NB4 (cell line): ENCODE measurements around the gene LRRC8C.

Experiments
- DNase-seq: peaks from one replicate; pipeline ENCODE4 v3.0.0; 2010; ENCODE audit warnings: low read depth
- H3K4me3 ChIP-seq: one replicate; pipeline ENCODE4 v1.5.1; 2011; ENCODE audit warnings: mild to moderate bottlenecking, low read depth, low read length, moderate library complexity
- MYC ChIP-seq: IDR thresholded peaks from 2 replicates; pipeline ENCODE4 v1.6.1; 2011; ENCODE audit warnings: low read depth, low read length
- POLR2A ChIP-seq: IDR thresholded peaks from 2 replicates; pipeline ENCODE4 v1.6.1; 2011; ENCODE audit warnings: mild to moderate bottlenecking; ENCODE audit not compliant: insufficient read length; ENCODE audit errors: extremely low read depth
- TF ChIP-seq, protein P1 (sequence below): IDR thresholded peaks from 2 replicates; pipeline ENCODE4 v1.6.1; 2011; ENCODE audit warnings: low read depth, low read length
- TF ChIP-seq, protein P2 (sequence below): IDR thresholded peaks from one replicate; pipeline ENCODE4 v1.5.1; 2012; ENCODE audit warnings: low read depth, low read length

LRRC8C gene

DNA sequence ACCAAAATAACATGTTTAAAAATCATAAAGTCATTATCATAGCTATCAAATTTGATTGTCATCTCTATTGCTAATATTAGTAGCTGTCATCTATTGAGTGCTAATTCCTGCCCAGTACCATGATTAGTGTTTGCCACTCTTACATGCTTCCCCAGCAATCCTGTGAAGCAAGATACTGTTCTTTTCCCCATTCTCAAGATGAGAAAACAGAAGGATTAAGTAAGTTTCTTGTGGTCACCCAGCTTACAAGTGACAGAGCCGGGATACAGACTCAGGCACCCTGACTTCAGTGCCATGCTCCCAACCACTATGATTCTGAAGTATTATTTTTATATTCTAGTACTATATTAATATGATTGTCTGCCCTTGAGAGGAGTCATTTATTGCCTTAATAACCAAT lies 36.5 kb downstream of the LRRC8C start:
- TF ChIP-seq POLR2A (no peak), MYC (no peak)
- TF ChIP-seq, protein P1, sequence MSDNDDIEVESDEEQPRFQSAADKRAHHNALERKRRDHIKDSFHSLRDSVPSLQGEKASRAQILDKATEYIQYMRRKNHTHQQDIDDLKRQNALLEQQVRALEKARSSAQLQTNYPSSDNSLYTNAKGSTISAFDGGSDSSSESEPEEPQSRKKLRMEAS = no peak
- TF ChIP-seq, protein P2, sequence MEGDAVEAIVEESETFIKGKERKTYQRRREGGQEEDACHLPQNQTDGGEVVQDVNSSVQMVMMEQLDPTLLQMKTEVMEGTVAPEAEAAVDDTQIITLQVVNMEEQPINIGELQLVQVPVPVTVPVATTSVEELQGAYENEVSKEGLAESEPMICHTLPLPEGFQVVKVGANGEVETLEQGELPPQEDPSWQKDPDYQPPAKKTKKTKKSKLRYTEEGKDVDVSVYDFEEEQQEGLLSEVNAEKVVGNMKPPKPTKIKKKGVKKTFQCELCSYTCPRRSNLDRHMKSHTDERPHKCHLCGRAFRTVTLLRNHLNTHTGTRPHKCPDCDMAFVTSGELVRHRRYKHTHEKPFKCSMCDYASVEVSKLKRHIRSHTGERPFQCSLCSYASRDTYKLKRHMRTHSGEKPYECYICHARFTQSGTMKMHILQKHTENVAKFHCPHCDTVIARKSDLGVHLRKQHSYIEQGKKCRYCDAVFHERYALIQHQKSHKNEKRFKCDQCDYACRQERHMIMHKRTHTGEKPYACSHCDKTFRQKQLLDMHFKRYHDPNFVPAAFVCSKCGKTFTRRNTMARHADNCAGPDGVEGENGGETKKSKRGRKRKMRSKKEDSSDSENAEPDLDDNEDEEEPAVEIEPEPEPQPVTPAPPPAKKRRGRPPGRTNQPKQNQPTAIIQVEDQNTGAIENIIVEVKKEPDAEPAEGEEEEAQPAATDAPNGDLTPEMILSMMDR = no peak
- no peak for DNase-seq
- no peak overlapping the region for H3K4me3 ChIP-seq

DNA sequence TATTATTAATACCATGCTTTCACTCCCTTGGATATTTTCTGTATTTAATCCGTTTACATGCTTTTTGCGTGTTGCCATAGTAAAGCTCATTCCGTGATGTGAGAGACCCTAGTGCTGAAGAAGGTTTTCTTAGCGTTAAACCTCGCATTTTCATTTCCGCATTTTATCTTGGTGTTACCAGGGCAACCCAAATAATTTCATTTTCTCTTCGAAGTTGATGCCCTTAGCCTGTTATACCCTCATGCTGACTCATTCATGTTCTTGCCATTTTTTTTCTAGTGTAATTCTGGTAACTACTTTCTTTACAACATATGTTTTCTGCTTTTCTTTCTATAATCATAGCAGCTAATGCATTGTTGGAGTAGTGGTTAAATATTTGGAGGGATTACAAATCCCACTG lies 37.2 kb downstream of the LRRC8C start:
- TF ChIP-seq, protein P2 = no peak
- TF ChIP-seq MYC (no peak), POLR2A (no peak)
- TF ChIP-seq, protein P1 = no peak
- H3K4me3 ChIP-seq = no peak overlapping the region

DNA sequence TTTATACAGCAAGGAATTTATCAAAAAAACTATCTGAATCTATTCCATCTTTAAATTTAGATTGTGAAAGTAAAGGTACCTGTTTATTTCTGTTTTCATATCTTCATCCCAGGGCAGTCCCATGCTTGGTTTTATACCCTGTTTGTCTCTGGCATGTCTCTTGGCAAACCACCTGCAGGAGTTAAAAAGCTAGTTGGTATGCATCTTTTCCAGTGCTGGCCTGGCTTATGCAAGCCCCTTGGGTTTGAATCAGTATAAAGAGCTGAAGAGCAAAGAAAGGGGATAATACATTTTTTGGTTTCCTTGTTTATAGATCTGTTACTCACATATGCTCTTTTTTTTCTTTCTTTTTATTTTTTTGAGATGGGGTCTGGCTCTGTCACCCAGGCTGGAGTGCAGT lies 37.8 kb downstream of the LRRC8C start:
- no peak for DNase-seq
- TF ChIP-seq POLR2A (no peak), MYC (no peak)
- TF ChIP-seq, protein P2 = no peak
- TF ChIP-seq, protein P1 = no peak
- no peak overlapping the region for H3K4me3 ChIP-seq

More for the DNA sequence above, 37.2 kb downstream of the LRRC8C start:
- no peak for DNase-seq

GRCh38 chr1:89671775-89672488 lies 39.0 kb downstream of the LRRC8C start:
- no peak for DNase-seq
- no peak overlapping the region for H3K4me3 ChIP-seq
- TF ChIP-seq, protein P1 = no peak
- TF ChIP-seq, protein P2 = no peak
- no peak for TF ChIP-seq POLR2A
- no peak for TF ChIP-seq MYC

DNA sequence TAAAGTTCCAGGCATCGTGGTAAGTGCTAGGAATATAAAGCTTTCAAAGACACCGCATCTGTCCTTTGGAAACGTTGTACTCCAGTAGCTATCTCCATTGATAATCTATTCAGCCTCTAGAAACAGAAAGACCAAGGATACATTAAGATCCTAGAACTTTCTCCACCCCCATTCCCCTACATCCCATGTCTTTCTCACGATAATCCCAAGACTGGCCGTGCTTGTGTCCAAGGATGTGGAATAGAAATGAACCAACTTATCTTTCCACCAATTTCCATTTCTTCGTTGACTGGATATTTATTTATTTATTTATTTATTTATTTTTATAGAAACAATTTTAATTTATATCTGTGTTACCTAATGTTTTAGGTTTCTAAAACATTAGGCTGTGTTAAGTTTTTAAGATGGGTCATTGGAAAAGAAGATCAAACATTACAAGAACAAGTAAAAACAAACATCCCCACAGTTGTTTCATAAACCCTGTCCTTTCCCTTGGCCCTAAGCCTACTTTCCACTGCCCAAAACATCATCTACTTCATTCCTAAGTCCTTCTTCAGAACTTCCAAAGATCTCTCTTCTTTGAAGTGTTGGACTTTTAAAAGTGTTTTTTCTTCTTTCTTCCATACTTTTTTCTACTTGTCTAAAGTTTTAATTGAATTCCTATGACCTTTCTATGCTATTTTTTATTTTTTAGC lies 39.7 kb downstream of the LRRC8C start:
- DNase-seq = no peak
- TF ChIP-seq, protein P2 = no peak
- TF ChIP-seq POLR2A = no peak
- TF ChIP-seq, protein P1 = no peak
- no peak for TF ChIP-seq MYC
- H3K4me3 ChIP-seq = no peak overlapping the region
